ENCODE results near the gene UACA.
"Not testable (repeated sequence)": the region's sequence is repeated elsewhere in the genome, so short reads cannot be mapped to it uniquely, and the experiment has no call there.

Gene UACA

DNA sequence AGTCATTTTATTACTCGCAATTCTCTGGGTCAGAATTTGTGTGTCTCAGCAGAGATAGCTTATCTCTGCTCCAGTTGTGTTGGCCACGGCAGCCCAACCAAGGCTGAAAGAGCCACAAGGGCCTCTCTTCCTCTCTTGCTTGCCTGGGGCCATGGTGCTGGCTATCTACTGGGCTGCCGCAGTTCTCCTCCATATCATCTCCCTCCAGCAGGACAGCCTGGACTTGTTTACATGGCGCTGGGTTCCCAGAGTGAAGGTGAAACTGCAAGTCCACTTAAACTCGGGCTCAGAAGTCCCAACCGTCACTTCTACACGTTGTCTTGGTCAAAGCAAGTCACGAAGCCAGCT, 134.8 kb downstream of the UACA start:
- no peak for DNase-seq (ENCODE audit: low read depth in 2 of 2)

DNA sequence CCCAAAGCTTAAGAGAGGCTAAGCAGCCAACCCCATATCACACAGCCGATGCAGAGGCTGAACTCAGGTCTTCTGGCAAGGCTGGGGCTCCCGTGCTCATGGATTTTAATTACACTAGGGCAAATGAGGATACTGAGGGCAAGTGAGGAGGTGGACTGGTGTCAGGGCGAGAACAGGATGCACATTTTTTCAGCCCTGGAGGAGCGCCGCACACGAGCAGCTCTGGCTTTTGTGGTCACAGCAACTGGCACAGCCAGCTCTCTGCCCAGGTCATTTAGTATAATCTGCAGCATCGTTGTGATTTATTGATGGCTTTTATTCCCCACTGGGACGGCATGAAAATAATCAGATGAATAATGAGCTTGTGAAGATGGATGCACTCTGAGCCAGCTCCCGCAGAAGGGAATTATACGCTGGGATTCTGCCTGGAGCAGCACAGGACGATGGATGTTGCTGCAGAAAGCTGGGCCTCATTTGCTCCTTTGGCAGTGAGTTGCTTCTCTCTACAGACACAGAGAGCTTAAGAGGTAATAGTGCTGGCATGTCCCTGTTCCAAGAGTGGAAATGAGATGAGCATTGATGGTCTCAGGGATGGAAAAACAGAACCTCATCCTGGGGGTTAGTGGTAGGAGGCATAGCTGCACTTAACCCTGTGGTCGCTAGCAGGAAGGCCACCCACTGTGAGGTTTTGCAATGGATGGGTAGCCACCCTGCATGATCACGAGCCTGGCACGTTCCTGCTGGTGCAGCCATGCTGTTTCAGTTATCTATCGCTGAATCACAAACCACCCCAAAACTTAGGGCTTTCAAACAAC, 135.4 kb downstream of the UACA start:
- DNase-seq (ENCODE audit: low read depth in 2 of 2): no peak

DNA sequence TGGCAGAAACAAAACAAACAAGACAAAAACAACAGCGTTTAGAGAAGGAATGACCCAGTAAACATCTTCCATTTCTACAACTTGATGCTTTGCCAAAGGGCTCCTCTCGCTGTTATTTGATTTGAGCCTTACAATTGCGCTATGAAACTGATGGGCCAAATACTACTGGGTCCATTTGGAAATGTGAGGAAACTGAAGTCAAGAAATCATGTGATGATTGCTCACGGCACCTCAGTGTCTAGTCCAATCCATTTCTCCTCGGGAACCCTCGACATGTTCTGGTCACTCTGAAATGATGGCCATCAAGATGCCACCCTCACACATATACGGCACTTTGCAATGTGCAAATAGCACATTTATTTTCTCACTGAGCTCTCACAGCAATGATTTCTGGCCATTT, 136.0 kb downstream of the UACA start:
- no peak for DNase-seq (ENCODE audit: low read depth in 2 of 2)

DNA sequence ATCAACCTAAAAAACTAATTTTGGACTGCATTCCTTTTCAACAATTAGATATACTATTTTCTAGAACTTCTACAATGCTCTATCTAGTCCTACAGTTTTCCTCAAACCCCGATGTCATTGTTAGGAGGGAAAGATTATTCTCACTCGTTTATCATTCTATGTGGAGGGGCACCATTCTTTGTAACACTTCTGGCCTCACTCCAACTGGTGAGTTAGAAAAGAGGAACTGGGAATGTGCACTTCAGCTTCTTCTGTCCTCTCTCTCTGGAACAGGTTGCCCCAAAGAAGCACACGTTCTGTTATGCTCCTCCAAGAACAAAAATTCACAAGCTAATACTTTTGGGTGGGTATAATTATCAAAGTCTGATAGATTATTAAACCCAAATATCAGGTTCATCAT, 137.9 kb downstream of the UACA start:
- DNase-seq (ENCODE audit: low read depth in 2 of 2): no peak

DNA sequence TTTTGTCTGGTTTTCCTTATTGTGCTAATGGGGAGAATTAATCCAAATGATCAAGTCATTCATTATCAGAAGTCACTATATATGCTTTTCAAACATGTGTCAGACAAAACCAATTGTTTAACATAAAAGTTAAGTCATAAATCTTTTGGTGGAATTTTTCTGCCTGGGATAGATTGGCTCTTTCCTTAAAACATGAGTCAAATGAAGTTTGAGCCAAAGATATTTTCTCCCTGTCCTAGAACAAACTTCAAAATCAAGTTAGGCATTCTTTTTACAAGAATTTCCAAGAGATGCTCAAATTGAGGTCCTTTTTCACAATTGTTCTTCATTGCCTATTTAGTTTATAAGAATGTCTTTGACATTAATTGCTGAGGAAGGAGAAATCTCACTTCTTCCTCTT, 138.3 kb downstream of the UACA start:
- no peak for DNase-seq (ENCODE audit: low read depth in 2 of 2)

DNA sequence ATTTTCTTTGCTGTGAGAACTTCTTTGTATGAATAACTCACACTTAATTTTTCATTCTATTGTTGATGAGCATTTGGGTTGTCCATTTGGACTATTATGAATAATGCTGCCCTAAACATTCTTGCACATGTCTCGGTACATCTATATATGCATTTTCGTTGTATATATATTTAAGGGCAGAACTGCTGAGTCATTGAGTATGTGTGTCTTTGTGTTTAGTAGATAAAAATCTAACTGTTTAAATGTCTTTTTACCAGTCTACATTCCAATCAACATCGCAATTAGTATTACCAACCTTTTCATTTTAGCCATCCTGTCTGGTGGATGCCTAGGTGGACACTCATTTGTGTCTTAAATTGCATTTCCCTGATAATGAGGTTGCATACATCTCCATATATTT, 144.4 kb downstream of the UACA start:
- no peak for DNase-seq (ENCODE audit: low read depth in 2 of 2)

DNA sequence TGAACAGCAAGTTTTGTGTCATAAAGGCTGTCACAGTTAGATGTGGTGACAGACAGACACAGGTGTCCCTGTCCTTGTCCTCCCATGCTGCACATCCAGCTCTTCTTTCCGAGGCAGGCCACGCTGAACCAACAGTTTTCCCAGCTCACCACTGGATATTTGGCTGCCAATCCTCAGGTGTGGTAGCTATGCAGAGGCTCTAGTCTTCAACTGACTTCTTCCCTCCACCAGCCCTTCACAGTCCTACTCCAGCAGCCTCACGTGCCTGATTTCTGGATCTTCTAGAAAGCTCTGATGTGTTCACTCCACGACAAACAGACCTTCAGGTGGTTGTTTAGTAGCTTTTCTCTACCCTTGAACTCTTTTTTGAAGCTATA, 145.5 kb downstream of the UACA start:
- DNase-seq (ENCODE audit: low read depth in 2 of 2): no peak

DNA sequence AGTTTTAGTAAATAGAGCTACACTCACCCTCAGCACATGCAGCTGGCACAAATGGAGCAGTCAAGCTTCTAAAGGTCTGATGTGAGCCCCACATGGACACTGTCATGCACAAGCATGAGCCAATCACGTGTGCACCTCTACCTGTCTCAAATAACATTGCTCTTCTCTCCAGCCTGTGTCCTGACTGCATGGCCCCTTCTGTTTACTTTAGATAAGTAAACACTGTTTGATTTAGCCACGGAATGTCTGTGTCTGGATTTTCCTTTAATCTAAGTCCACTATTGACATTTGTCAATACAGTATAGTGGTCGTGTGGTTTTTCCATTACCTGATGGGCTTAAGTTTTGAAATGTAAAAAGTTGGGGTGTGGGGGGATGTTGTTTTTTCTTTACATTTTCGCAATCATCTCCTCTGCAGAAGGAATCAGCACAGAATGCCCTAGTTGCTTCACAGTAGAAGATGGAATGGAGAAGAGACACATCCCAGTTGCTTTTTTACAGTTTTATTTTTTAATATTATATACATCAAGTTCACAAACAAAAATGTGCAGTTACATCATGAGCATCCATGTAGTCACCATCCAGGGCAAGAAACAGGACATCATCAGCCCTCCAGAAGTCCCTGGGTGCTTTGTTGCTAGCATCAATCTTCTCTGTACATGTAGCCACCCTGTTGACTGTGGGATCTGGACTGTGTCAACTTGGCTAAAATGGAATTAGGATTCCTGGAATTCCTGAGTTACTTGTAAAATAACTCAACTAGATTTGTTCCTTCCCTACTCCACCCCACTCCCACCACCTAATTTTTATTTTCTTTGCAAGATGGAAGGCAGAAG, 146.1 kb downstream of the UACA start:
- DNase-seq (ENCODE audit: low read depth in 2 of 2): no peak

DNA sequence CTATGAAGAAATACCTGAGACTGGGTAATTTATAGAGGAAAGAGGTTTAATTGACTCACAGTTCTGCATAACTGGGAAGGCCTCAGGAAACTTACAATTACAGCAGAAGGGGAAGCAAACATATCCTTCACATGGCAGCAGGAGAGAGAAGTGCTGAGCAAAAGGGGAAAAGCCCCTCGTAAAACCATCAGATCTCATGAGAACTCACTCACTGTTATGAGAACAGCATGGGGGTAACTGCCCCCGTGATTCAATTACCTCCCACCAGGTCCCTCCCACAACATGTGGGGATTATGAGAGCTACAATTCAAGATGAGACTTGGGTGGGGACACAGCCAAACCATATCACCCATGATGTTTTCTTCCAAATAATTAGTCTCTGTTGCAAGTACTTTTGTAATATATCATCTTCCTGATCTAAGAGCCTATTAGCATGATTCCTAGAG, 147.0 kb downstream of the UACA start:
- not testable (repeated sequence) for DNase-seq (ENCODE audit: low read depth in 2 of 2)

DNA sequence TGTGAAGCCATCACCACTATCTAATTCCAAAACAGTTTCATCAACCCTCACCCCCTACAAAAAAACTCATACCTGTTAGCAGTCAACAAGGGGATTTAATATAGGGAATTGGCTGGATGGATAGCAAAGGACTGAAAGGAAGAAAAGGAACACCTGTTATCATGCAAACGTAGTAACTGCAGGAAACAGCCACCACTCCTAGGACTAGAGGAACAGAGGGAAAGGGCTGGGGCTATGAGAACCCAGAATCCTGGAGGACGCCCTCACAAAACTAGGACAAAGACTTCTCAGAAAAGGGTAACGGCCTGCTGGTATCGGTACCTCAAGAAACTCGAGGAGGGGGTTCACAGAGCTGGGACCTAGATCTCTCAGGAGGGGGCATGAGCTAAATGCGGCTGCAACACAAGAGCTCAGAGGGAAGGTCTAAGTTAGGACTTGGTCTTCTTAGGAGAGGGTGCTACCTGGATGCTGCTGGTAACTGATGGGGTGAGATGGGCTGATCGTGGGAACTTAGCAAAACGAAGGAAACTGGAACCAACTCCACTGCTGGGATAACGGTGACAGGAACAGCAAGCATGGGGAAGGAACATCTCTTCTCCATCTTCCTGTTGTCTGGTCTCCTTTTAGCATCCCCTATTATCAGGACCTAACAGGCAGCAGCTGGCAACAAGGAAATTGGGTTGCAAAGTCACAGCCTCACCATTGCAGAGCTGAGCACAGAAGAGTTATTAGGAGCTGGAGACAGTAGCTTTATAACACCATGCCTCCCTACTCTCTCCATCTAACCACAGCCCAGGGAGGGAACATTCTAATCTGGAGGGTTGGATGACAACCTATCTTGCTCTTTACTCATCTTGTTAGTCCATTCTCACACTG, 147.7 kb downstream of the UACA start:
- no peak for DNase-seq (ENCODE audit: low read depth in 2 of 2)

DNA sequence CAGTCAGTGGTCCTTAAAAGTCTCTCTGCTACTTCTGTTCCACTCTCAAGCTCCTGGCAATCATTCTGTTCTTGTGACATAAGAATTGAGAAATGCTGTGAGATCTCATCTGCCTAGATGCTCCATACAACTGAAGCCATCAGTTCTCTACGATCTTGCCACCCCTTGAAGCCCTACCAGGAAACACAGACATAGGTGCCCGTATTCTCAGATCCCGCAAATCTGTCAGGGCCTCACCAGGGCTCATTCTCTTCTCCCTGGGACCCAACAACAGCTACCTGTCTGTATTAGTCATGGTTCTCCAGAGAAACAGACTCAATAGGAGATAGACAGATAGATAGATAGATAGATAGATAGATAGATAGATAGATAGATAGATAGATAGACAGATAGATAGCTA, 149.1 kb downstream of the UACA start:
- no peak for DNase-seq (ENCODE audit: low read depth in 2 of 2)

DNA sequence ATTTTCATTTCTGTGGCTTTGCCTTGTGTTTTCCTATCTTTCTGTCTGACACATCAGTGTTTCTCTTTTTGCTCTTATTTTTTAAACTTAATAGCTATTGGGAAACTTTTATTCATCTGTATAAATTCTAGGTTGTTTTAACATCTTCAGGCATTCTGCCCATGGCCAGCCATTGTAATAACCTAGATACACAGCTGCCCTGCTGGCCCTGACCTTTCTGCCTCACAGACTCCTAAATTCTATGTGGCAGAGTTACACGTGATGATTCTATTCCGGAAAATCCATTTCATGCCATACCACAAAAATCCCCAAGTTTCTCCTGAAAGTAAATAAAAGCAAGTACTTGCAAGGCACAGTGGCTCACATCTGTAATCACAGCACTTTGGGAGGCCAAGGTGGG, 150.1 kb downstream of the UACA start:
- no peak for DNase-seq (ENCODE audit: low read depth in 2 of 2)

DNA sequence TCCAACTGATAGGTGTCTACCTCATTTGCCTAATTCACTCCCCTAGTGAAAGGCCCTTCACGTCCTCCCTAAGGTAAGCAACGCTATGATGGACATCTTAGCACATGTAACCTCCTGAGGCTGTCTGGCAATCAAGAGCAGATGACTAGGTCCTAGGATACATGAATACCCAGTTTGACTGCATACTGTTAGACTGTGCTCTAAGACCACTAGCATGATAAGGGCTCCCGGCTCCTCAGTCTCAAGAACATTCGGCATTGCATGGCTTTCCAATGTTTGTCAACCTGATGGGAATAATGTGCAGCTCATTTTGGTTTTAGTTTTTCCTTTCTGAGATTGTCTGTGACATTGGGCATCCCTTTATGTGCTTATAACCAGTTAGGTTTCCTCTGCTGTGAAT, 152.1 kb downstream of the UACA start:
- DNase-seq (ENCODE audit: low read depth in 2 of 2): no peak

DNA sequence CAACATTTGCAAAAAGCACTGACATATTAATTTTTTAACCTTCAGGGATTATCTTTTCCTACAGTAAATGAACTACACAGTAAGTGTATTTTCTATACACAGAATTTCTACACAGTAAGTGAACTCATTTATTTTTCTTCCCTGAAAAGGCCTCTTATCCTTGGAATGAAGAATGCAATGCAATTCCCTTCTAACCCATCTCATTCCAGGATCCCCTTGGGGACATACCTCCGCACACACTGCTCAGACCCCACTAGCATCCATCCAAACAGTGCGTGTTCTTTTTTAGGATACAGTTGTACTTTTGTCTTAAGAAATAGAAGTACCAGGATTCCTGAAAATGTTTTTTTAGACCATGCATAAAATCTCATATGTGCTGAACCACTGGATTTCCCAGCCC, 152.8 kb downstream of the UACA start:
- no peak for DNase-seq (ENCODE audit: low read depth in 2 of 2)

DNA sequence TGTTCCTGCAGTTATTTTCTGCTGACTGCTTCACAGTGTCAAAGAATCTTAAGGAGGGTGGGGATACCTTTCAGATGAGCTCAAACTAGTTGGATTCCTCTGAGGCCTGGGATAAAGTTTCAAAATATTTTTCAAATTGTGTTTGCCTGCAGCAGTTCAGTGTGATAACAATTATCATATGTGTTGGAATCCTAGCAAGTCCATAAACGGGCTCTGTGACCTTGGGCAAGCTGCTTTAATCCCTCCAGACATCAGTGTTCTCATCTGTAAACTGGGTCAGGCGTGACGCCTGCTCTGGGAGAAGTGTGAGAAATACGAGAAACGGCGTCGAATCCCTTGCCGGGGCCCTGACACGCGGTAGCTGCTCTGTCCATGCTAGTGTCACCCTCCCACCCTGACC, 153.5 kb downstream of the UACA start:
- no peak for DNase-seq (ENCODE audit: low read depth in 2 of 2)

DNA sequence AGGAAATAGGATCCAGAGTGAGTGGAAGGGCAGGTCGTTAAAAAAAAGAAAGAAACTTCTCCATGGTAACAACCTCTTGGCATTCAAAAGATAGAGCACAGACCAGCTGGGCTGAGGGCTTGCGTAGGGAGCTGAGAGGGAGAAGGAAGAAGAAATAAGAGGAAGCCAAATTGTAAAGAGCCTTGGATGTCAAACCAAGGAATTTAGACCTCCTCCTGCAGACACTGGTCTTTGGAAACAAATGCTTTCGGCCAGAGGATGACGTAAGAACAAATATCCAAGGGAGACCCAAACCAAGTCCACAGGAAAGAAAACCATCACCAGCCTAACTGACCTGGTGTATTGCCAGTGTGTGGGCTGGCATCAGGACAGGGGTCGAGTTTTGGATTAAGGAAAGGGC, 155.2 kb downstream of the UACA start:
- no peak for DNase-seq (ENCODE audit: low read depth in 2 of 2)

DNA sequence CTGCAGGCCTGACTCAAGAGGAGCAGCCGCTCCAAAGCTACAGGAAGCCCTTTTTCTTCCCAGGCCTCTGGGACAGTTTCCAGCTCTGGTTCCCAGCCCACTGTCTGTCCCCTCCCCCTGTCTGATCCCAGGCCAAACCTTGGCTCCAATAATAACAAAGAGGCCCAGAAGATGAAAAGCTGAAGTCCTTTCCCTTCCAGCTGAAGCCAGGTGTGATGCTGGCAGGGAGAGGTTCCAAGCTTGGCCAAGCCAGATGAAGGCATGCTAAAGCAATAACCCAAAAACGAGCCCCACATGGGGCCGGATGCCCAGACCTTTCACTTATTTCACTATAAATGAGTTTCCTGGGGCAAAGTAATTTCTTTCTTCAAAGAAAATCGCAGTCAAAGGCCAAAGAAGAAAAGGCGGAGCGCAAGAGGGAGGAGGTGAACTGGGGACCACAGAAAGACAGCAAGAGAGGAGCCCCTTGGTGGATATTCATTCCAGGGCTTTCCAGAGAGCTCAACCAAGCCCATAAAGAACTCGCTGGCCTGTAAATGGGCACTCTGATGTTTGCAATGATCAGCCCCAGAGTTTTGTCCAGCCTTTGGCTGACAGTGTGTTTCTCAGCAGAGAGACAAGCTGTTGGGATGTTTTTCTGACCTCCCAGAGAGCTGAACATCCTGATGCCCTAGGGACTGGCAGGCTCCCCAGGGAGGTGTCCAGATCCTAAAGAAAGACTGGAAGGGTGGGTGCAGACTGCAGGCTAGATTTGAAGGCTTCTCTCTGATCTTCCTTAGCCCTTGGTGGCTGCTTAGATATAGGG, 157.6 kb downstream of the UACA start:
- no peak for DNase-seq (ENCODE audit: low read depth in 2 of 2)

DNA sequence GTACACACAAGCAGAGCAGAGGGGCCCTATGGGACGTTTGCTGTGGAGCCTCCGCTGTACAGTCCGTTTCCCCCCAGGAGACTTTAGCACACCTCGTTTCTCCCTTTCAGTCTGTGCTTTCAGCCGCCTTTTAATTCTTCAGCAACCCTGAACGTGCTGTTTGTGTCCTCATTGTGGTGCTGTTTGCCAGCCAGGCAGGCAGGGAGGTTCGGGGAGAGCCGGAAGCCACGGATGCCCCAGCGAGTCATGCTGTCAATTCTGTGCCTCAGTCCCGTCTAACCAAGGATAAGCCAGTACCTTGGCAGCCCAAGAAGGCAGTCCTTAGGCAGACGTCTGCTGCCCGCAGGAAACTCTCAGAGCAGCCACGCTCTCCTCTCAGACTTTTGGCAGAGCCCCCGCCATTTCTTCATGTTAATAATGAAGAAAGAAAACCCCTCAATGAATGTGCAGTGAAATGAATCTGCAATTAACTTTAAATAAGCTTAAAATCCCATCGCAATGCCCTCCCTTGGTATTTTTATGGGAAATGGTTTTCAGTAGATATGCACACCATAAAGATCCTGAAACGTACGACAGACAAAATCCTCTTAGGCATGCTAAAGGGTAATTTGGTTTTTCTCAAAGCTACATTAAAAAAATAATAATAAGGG, 158.6 kb downstream of the UACA start:
- no peak for DNase-seq (ENCODE audit: low read depth in 2 of 2)

Measured in activated CD4-positive, alpha-beta T cell treated with anti-CD3 and anti-CD28 coated beads for 24 hours (primary cell).